GM19023 (cell line): ENCODE data around the gene GPR27.

Source experiments
- ATAC-seq: cut with Tn5 transposase; IDR thresholded peaks from one replicate; pipeline ENCODE4 v1.9.1; 2021; ENCODE audit warnings: mild to moderate bottlenecking, moderate library complexity; ENCODE audit not compliant: unreplicated experiment

GPR27 gene, protein sequence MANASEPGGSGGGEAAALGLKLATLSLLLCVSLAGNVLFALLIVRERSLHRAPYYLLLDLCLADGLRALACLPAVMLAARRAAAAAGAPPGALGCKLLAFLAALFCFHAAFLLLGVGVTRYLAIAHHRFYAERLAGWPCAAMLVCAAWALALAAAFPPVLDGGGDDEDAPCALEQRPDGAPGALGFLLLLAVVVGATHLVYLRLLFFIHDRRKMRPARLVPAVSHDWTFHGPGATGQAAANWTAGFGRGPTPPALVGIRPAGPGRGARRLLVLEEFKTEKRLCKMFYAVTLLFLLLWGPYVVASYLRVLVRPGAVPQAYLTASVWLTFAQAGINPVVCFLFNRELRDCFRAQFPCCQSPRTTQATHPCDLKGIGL

GRCh38 chr3:71753701-71754609 is at the start of gene GPR27:
GPR27 (plus strand) TSS chr3:71753855; CDS start chr3:71754050, 195 bp downstream.
- ATAC-seq, result no peak

- no peak for ATAC-seq
Observed at GRCh38 chr3:71704915-71705314, 48.7 kb upstream of the GPR27 start.

GRCh38 chr3:71705681-71706080 is 48.0 kb upstream of the GPR27 start:
- ATAC-seq, result no peak

DNA sequence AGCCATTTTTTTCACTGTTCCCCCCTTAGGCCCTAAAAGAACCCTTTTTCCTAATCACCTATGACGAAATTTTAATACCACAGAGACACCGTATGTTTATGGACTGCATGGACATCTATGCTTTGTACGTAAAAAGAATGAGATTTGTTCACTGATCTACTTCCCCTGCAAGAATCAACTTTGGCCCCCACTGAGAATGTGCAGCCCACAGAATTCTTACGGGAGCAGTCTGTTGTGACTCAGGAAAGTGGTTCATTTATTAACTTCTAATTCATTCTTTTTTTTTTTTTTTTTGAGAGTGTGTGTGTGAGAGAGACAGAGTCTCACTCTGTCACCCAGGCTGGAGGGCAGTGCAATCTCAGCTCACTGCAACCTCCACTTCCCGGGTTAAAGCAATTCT is 46.1 kb upstream of the GPR27 start:
- no peak for ATAC-seq

- ATAC-seq, result no peak
Observed at GRCh38 chr3:71708476-71709105, 45.1 kb upstream of the GPR27 start.

DNA sequence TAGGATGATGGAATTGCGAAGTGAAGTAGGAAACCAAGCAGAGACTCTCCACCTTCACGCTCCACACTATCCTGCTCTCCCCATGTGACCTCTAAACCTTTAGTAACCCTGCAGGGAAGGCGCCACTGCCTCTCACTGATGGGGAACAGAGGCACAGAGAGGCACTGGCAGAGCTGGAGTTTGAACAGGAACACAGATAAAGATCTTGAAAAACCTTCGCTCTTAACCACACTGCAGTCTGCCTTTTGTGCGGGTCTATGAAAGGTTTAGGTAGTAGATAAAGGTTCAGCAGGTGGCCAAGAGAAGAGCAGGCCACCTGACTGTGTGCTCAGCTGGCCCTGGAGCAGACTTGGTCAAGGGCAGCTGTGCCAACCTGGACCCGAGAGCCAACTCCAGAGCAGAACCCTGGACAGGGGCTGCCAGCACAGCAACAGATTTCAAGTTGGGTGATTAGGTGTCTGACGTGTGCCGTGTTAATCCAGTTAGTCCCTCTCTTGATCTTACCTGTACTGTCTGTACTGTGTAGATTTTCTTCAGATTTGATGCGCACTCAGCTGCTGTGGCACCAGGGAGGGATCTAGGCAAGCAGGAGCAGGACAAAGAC is 43.6 kb upstream of the GPR27 start:
- ATAC-seq, result no peak

- no peak for ATAC-seq
Observed at GRCh38 chr3:71710906-71711494, 42.7 kb upstream of the GPR27 start.

DNA sequence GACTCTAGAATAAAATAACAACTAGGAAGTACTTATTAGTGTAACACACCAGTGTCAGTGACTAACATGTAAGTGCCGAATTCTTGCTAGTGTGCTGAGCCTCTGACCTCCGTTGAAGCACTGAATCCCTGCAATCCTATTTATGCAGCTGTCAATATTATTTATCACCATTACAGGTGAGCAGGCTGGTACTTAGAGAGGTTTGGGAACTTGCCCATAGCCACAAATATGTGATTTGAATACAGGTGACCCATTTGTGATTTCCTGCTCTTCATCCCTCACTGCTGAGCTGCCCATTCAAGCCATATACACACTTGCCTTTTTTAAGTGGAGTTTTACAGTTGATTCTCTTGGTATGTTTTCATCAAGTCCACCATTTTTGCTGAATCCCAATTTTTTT is 40.6 kb upstream of the GPR27 start:
- no peak for ATAC-seq

DNA sequence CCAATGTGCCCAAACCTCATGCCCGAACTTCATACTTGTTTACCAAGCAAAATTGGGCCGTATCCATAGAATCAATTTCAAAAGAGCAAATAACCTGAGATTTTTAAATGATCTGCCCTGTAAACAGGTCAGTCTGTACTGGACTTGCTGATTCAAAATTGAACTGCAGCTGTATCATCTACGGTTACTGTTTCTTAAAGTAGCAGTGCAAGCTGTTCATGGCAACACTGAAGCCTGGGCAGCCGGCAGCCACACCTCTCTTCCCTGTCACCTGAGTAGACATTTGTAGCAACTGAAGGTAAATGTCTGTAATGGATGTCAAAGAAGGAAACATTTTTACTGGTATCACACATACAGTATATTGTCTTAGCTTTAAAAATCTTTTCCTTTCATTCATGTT is 39.1 kb upstream of the GPR27 start:
- no peak for ATAC-seq

- ATAC-seq, result no peak
Observed at GRCh38 chr3:71718072-71718471, 35.6 kb upstream of the GPR27 start.

DNA sequence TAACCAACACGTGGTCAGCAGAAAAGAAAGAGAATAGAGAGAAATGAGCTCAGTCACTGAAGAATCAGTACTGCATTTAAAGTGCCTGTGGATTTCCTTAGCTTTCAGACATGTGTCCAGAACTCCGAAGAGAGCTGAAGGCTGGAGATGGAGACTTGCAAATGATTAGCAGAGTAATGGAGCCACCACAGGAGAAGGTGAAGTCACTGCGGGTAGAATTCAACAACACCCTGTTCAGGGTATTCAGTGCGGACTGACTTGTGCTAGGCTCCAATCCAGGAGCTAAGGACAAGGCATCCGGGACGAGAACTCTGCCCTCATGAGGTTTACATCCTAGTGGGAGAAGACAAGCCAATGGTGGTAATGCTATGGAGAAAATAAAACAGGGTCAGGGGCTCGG is 32.7 kb upstream of the GPR27 start:
- ATAC-seq, result no peak

- ATAC-seq, result no peak
Observed at GRCh38 chr3:71721651-71722157, 32.0 kb upstream of the GPR27 start.

DNA sequence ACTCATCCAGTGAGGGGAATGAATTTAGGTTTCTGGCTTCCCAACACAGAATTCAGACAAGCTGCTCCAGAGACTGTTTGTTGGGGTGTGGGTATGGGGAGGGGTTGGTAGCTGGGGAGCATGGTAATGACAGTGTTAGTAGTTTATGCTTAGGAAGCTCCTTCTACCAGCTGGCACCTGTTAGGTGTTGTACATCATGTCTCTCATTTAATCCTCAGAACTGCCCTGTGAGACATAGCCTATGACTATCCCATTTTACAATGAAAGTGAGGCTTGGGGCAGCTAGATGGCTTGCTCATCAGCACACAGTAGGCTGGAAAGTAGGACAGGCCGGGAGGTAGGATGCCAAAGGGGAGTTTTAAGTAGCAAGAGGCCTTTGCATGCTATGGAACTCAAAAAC is 31.0 kb upstream of the GPR27 start:
- no peak for ATAC-seq

DNA sequence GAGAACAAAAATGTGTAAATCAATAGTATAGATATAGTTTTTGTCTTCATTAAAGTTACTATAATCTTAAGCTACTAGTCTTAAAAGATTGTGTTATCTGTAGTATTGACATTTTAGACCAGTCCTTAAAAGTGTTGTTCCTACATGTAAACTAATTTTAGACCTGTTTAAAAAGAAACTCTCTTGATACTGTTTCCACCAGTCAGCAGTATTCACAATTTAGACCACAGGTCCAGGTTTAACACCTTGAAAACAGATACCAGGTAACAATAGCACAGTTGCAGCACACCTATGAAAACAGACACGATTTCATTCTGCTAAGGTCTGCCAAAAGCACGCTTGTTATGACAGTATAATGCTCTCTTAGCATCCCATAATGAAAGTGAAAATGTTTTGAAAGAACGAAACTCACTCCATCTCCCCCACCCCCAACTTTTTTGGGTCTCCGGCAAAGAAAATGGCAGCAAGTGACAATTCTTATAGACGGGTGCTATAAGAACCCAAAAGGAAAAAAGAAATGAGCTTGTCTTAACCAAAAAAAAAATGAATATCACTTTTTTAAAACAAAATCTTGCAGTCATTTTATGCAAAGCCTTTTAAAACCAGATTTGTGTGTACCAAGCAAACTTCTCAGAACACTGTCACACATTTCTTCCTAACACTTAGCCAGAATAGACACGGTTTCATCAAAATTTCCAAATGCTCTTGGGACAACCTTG is 30.0 kb upstream of the GPR27 start:
- no peak for ATAC-seq

- ATAC-seq, result no peak
Observed at GRCh38 chr3:71724171-71724453, 29.5 kb upstream of the GPR27 start.

GRCh38 chr3:71724584-71725270 is 28.9 kb upstream of the GPR27 start:
- ATAC-seq, result peak; percentile 51

GRCh38 chr3:71725271-71725991 is 28.2 kb upstream of the GPR27 start, which contains the start of gene EIF4E3:
EIF4E3 (minus strand) TSS chr3:71725402; CDS start chr3:71725367, 35 bp downstream.
- ATAC-seq, result peak; percentile 65

- ATAC-seq, result no peak
Observed at GRCh38 chr3:71726146-71726545, 27.5 kb upstream of the GPR27 start.
